NCI-H2107 treated with DMSO at 0.1 percent for 48 hours (cell line): ENCODE results near the gene C1QTNF1.
"Not testable (repeated sequence)": the region's sequence is repeated elsewhere in the genome, so short reads cannot be mapped to it uniquely, and the experiment has no call there.

Source experiments
- DNase-seq: peaks from one replicate; lab custom pipeline; 2025; ENCODE audit not compliant: unreplicated experiment; lab: John Stamatoyannopoulos, UW

Gene C1QTNF1

GRCh38 chr17:79052131-79052530 is 28.2 kb downstream of the C1QTNF1 start:
- DNase-seq, result no peak

- no peak for DNase-seq
These were observed 29.4 kb downstream of the C1QTNF1 start for GRCh38 chr17:79053251-79053925.

GRCh38 chr17:79054200-79054960 is 30.4 kb downstream of the C1QTNF1 start:
- DNase-seq, result no peak

GRCh38 chr17:79055197-79055596 is 31.2 kb downstream of the C1QTNF1 start:
- DNase-seq, result no peak

GRCh38 chr17:79057737-79058385 is 33.9 kb downstream of the C1QTNF1 start:
- no peak for DNase-seq

- DNase-seq, result no peak
These were observed 38.7 kb downstream of the C1QTNF1 start for GRCh38 chr17:79062691-79063090.

GRCh38 chr17:79064026-79064425 is 40.1 kb downstream of the C1QTNF1 start:
- DNase-seq, result no peak

- peak; percentile 32 for DNase-seq
These were observed 41.2 kb downstream of the C1QTNF1 start for GRCh38 chr17:79065105-79065670.

- DNase-seq, result no peak
These were observed 43.0 kb downstream of the C1QTNF1 start for GRCh38 chr17:79066963-79067362.

GRCh38 chr17:79070266-79070880 is 46.4 kb downstream of the C1QTNF1 start:
- DNase-seq, result no peak

GRCh38 chr17:79071161-79071740 is 47.3 kb downstream of the C1QTNF1 start:
- no peak for DNase-seq

GRCh38 chr17:79072544-79072943 is 48.6 kb downstream of the C1QTNF1 start:
- DNase-seq, result no peak

GRCh38 chr17:79073016-79073705 is 49.2 kb downstream of the C1QTNF1 start:
- no peak for DNase-seq

GRCh38 chr17:79073706-79074088 is 49.7 kb downstream of the C1QTNF1 start:
- DNase-seq, result no peak

GRCh38 chr17:79074121-79074648 is 50.2 kb downstream of the C1QTNF1 start:
- not testable (repeated sequence) for DNase-seq

GRCh38 chr17:79074649-79075445 is 50.9 kb downstream of the C1QTNF1 start, which contains the start of gene ENGASE:
ENGASE (plus strand) TSS chr17:79074824; CDS start chr17:79074945, 121 bp downstream.
- peak; percentile 67 for DNase-seq

- DNase-seq, result no peak
These were observed 51.4 kb downstream of the C1QTNF1 start for GRCh38 chr17:79075446-79075750.

GRCh38 chr17:79075861-79076406 is 52.0 kb downstream of the C1QTNF1 start:
- no peak for DNase-seq

- DNase-seq, result no peak
These were observed 53.6 kb downstream of the C1QTNF1 start for GRCh38 chr17:79077587-79077986.
